ENCODE data around the gene HAAO.

GRCh38 chr2:42809819-42810120 lies 17.4 kb upstream of the HAAO start:
- TF ChIP-seq CTCF (IDR thresholded peaks at IDR 0.05; ENCODE audit: low read length) (peak; percentile 9), EZH2 (optimal IDR thresholded peaks at IDR 0.05; ENCODE audit: low read depth, low read length) (no peak), EZH2phosphoT487 (IDR thresholded peaks at IDR 0.05; ENCODE audit: low read length) (no peak)

All from MM.1S (cell line).